Epithelial cell of proximal tubule (primary cell): ENCODE results near the gene RER1. TPM values are rescaled to one million over a fixed set of nuclear protein-coding genes. Genes with fewer than 3 reads are reported as not detected.
A peak's percentile ranks its signal among the peaks of the same experiment; 100 is the strongest.

Experiments used
- DNase-seq: peaks from one replicate; pipeline ENCODE4 v3.0.0-alpha.2; 2011; ENCODE audit warnings: low read depth
- H3K4me3 ChIP-seq: 2 replicates; pipeline ENCODE4 v1.5.1; 2011; ENCODE audit warnings: low read depth, mild to moderate bottlenecking, low read length
- CTCF ChIP-seq: conservative IDR thresholded peaks from 2 replicates; pipeline ENCODE4 v1.5.1; 2012; ENCODE audit warnings: low read depth, mild to moderate bottlenecking, low read length
- total RNA-seq: library from RNA; depleted of rRNA; stranded (reverse); fragments of >200 nt; gene quantifications from 2 replicates; pipeline ENCODE4 v1.2.3, GENCODE V29; 2015

The RER1 gene
- total RNA-seq, 1 donor from 2014 or later, result 185 TPM

GRCh38 chr1:2405588-2406295 is 14.1 kb downstream of the RER1 start:
- H3K4me3 ChIP-seq, result no peak overlapping the region
- no peak for DNase-seq
- no peak for TF ChIP-seq CTCF

- no peak overlapping the region for H3K4me3 ChIP-seq
- peak; percentile 8 for TF ChIP-seq CTCF
- DNase-seq, result no peak
Observed at GRCh38 chr1:2406451-2407041, 14.9 kb downstream of the RER1 start.

GRCh38 chr1:2407166-2407990 is 15.7 kb downstream of the RER1 start:
- no peak for DNase-seq
- no peak overlapping the region for H3K4me3 ChIP-seq
- no peak for TF ChIP-seq CTCF

- H3K4me3 ChIP-seq, result no peak overlapping the region
- no peak for DNase-seq
- TF ChIP-seq CTCF, result no peak
Observed at GRCh38 chr1:2407991-2408275, 16.3 kb downstream of the RER1 start.

GRCh38 chr1:2408456-2408855 is 16.8 kb downstream of the RER1 start:
- DNase-seq, result no peak
- no peak for TF ChIP-seq CTCF
- no peak overlapping the region for H3K4me3 ChIP-seq

GRCh38 chr1:2408859-2409276 is 17.2 kb downstream of the RER1 start:
- DNase-seq, result no peak
- no peak for TF ChIP-seq CTCF
- no peak overlapping the region for H3K4me3 ChIP-seq
